WI38 (cell line): ENCODE data around the gene MICU2.

ENCODE experiments used
- H3K4me3 ChIP-seq: 2 replicates; pipeline ENCODE4 v1.5.1; 2011; ENCODE audit warnings: low read depth, mild to moderate bottlenecking, control low read depth, low read length
- TF ChIP-seq, protein P1 (sequence below): IDR thresholded peaks from 2 replicates; pipeline ENCODE4 v1.5.1; 2012; ENCODE audit warnings: low read depth, mild to moderate bottlenecking, control low read depth, low read length

MICU2 gene

DNA sequence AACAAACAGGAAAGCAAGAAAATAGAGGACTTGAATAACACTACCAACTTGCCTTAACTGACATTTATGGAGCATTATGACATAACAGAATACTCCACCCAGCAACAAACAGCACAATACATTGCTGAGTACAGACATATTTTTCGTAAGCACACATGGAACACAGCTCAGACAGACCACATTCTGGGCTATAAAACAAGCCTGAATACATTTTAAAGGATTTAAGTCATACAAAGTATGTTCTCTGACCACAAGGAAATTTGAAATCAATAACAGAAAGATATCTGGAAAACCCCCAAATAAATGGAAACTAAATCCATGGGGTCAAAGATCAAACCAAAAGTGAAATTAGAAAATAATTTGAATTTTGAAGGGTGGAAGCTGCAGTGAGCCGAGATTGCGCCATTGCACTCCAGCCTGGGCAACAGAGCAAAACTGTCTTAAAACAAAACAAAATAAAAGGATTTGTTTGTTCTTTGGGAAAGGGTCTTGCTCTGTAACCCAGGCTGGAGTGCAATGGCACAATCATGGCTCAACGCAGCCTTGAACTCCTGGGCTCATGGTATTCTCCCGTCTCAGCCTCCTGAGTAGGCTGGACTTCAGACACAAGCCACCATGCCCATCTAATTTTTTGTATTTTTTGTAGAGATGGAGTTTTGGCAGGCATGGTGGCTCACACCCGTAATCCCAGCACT lies 150.4 kb downstream of the MICU2 start:
- TF ChIP-seq, protein P1, sequence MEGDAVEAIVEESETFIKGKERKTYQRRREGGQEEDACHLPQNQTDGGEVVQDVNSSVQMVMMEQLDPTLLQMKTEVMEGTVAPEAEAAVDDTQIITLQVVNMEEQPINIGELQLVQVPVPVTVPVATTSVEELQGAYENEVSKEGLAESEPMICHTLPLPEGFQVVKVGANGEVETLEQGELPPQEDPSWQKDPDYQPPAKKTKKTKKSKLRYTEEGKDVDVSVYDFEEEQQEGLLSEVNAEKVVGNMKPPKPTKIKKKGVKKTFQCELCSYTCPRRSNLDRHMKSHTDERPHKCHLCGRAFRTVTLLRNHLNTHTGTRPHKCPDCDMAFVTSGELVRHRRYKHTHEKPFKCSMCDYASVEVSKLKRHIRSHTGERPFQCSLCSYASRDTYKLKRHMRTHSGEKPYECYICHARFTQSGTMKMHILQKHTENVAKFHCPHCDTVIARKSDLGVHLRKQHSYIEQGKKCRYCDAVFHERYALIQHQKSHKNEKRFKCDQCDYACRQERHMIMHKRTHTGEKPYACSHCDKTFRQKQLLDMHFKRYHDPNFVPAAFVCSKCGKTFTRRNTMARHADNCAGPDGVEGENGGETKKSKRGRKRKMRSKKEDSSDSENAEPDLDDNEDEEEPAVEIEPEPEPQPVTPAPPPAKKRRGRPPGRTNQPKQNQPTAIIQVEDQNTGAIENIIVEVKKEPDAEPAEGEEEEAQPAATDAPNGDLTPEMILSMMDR: no peak

DNA sequence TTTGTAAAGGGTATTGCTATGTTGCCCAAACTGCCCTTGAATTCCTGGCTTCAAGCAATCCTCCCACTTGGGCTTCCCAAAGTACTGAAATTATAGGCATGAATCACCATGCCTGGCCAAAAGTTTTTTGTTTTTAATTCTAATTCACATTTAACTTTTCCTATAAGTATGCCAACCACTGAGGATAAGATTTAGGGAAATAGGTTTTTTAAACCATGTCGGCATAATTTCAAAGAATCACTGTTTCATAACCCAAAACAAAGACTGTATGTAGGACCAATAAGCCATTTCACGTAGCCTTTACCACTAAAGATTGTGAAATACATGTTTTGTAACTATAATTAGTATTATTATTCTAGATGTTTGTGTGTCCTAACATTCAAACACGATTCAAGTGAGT lies 153.0 kb downstream of the MICU2 start:
- no peak overlapping the region for H3K4me3 ChIP-seq
- TF ChIP-seq, protein P1: no peak

More for the DNA sequence above, 150.4 kb downstream of the MICU2 start:
- H3K4me3 ChIP-seq: no peak overlapping the region

DNA sequence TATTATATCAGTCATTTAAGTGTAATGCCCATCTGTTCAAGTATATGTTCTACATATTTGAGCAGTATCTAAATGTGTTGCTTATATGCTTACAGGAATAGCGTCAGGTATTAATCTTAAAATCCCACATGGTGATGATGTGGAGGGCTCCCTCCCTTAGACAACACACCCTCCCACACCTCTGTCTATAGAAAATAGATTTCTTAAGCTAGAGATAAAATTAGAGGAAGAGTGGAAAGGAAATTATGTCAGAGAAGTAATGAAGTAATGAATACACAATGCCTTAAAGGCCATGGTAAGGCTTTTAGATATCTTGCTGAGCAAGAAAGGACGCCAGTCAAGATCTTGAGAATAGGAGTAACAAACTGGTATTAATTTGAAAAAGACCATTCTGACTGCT lies 157.3 kb downstream of the MICU2 start:
- H3K4me3 ChIP-seq: no peak overlapping the region
- TF ChIP-seq, protein P1: no peak

DNA sequence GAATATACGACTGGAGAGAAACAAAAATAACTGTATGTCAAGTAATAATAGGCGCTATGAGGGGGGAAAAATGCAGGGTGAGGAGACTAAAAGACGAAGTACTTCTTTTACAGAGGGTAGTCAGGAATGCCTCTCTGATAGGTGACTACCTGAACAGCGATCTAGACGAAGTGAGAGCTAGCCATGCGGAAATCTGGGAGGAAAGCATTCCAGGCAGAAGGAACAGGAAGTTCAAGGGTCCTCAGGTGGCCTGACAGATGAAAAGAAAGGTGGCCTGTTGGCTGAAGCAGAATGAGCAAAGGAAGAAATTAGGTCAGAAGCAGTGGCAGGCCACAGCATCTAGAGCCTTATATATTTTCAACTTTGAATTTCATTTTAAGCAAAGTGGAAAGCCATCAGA lies 158.2 kb downstream of the MICU2 start:
- no peak overlapping the region for H3K4me3 ChIP-seq
- TF ChIP-seq, protein P1: no peak

DNA sequence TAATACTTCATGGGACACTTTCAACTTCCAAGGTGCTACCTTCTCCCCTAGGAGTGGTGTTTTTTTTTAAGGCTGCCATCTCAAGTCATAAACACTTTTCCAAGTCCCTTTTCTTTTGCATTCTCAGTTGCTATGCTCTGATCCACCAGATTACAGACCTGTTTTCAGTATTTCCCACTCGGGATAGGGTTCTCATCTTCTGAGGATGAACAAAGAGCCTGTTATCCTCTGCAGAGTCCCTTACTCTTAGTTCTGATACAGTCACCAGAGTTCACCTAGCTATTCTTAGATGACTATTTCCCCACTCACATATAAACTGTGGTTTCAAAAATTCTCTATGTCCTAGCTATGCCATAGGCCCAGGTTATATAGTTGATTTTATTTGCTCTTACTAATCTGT lies 160.8 kb downstream of the MICU2 start:
- TF ChIP-seq, protein P1: no peak
- H3K4me3 ChIP-seq: no peak overlapping the region
